Neural cell (in vitro differentiated cells): ENCODE measurements around the gene SEZ6L2.

Source experiments
- CTCF ChIP-seq: fragments of 450-650 bp; IDR thresholded peaks from 2 replicates; pipeline ENCODE4 v1.5.1; 2014; ENCODE audit warnings: antibody characterized with exemption, mild to moderate bottlenecking, moderate library complexity; ENCODE audit not compliant: poor library complexity, severe bottlenecking
- EP300 ChIP-seq: fragments of 450-650 bp; conservative IDR thresholded peaks from 2 replicates; pipeline ENCODE4 v1.6.1; 2014; ENCODE audit warnings: antibody characterized with exemption, mild to moderate bottlenecking, moderate library complexity; ENCODE audit not compliant: poor library complexity, severe bottlenecking
- EZH2 ChIP-seq: fragments of 200-600, 300-800 bp; shearing (Covaris generic), sonication (generic); IDR thresholded peaks from 2 replicates; pipeline ENCODE4 v1.6.1; 2014; ENCODE audit warnings: antibody characterized with exemption, low read length, borderline replicate concordance, mild to moderate bottlenecking; ENCODE audit not compliant: insufficient read depth, poor library complexity, severe bottlenecking
- POLR2AphosphoS5 ChIP-seq: IDR thresholded peaks from 2 replicates; pipeline ENCODE4 v1.6.1; 2012
- RAD21 ChIP-seq: fragments of 450-650 bp; conservative IDR thresholded peaks from 2 replicates; pipeline ENCODE4 v1.6.1; 2014; ENCODE audit warnings: antibody characterized with exemption, mild to moderate bottlenecking, moderate library complexity

- TF ChIP-seq CTCF (no peak), POLR2AphosphoS5 (no peak), EZH2 (no peak), RAD21 (no peak), EP300 (no peak)
Measured at GRCh38 chr16:29878172-29878571, 21.2 kb downstream of the SEZ6L2 start.
